ENCODE measurements around the gene CALML5. TPM values are rescaled to one million over a fixed set of nuclear protein-coding genes. Genes with fewer than 3 reads are reported as not detected.

Gene CALML5
- total and polyA plus RNA-seq, 9 of the 15 experiments (the other 6 are each of a cell fraction or from before 2014, with no cell fraction given), result not detected

- TF ChIP-seq, protein P1, sequence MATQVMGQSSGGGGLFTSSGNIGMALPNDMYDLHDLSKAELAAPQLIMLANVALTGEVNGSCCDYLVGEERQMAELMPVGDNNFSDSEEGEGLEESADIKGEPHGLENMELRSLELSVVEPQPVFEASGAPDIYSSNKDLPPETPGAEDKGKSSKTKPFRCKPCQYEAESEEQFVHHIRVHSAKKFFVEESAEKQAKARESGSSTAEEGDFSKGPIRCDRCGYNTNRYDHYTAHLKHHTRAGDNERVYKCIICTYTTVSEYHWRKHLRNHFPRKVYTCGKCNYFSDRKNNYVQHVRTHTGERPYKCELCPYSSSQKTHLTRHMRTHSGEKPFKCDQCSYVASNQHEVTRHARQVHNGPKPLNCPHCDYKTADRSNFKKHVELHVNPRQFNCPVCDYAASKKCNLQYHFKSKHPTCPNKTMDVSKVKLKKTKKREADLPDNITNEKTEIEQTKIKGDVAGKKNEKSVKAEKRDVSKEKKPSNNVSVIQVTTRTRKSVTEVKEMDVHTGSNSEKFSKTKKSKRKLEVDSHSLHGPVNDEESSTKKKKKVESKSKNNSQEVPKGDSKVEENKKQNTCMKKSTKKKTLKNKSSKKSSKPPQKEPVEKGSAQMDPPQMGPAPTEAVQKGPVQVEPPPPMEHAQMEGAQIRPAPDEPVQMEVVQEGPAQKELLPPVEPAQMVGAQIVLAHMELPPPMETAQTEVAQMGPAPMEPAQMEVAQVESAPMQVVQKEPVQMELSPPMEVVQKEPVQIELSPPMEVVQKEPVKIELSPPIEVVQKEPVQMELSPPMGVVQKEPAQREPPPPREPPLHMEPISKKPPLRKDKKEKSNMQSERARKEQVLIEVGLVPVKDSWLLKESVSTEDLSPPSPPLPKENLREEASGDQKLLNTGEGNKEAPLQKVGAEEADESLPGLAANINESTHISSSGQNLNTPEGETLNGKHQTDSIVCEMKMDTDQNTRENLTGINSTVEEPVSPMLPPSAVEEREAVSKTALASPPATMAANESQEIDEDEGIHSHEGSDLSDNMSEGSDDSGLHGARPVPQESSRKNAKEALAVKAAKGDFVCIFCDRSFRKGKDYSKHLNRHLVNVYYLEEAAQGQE (IDR thresholded peaks at IDR 0.05; ENCODE audit: borderline replicate concordance), result no peak
- TF ChIP-seq, protein P1 (CRISPR knock-in tag; IDR thresholded peaks at IDR 0.05; ENCODE audit: low read depth), result no peak
- TF ChIP-seq CBX1 (IDR thresholded peaks at IDR 0.05; ENCODE audit: low read depth) (no peak), GTF2F1 (IDR thresholded peaks at IDR 0.05; ENCODE audit: low read depth, low read length) (no peak), HES1 (IDR thresholded peaks at IDR 0.05; ENCODE audit: low read depth) (no peak), PHF8 (IDR thresholded peaks at IDR 0.05; ENCODE audit: borderline replicate concordance, low read length) (peak; percentile 39; the same call in 1 of the 2 replicates), NR2C2 (CRISPR knock-in tag; IDR thresholded peaks at IDR 0.05) (no peak), NR2C2 (tag; IDR thresholded peaks at IDR 0.05) (peak; percentile 80), ZNF436 (CRISPR knock-in tag; IDR thresholded peaks at IDR 0.05) (no peak), PTBP1 (IDR thresholded peaks at IDR 0.05; ENCODE audit: low read depth, low read length) (no peak), ZNF76 (CRISPR knock-in tag; IDR thresholded peaks at IDR 0.05; ENCODE audit: borderline replicate concordance) (no peak), DDX20 (tag; IDR thresholded peaks at IDR 0.05; ENCODE audit: low read depth) (no peak), TEAD4 (IDR thresholded peaks at IDR 0.05; ENCODE audit: low read length) (no peak), TEAD4 (CRISPR knock-in tag; IDR thresholded peaks at IDR 0.05; ENCODE audit: borderline replicate concordance) (no peak), ATF7 (IDR thresholded peaks at IDR 0.05) (peak; percentile 35; the same call in 1 of the 2 replicates), NFATC3 (IDR thresholded peaks at IDR 0.05) (no peak), YBX1 (IDR thresholded peaks at IDR 0.05) (no peak), ZNF695 (CRISPR knock-in tag; IDR thresholded peaks at IDR 0.05) (no peak), PURB (CRISPR knock-in tag; IDR thresholded peaks at IDR 0.05; ENCODE audit: low read depth) (no peak)
- TF ChIP-seq, protein P2, sequence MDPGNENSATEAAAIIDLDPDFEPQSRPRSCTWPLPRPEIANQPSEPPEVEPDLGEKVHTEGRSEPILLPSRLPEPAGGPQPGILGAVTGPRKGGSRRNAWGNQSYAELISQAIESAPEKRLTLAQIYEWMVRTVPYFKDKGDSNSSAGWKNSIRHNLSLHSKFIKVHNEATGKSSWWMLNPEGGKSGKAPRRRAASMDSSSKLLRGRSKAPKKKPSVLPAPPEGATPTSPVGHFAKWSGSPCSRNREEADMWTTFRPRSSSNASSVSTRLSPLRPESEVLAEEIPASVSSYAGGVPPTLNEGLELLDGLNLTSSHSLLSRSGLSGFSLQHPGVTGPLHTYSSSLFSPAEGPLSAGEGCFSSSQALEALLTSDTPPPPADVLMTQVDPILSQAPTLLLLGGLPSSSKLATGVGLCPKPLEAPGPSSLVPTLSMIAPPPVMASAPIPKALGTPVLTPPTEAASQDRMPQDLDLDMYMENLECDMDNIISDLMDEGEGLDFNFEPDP (CRISPR knock-in tag; IDR thresholded peaks at IDR 0.05), result no peak
Measured at GRCh38 chr10:5480162-5480941, 19.0 kb downstream of the CALML5 start (continued).
